ENCODE data around the gene AGBL2.

DNA sequence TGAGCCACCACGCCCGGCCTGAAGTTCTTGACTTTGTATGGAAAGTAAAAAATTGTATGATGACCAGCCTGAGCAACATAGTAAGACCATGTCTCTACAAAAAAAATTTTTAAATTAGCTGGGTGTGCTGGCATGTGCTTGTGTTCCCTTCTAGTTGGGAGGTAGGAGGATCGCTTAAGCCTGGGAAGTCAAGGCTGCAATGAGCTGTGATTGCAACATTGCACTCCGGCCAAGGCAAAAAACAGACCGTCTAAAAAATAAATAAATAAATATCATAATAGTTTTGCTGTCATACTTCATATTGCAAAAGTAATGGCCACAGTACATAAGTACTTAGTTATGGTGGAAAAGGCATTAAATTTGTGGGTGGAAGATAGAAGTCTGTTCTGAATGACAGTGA is 3.4 kb downstream of the AGBL2 start:
- TF ChIP-seq, protein P1, sequence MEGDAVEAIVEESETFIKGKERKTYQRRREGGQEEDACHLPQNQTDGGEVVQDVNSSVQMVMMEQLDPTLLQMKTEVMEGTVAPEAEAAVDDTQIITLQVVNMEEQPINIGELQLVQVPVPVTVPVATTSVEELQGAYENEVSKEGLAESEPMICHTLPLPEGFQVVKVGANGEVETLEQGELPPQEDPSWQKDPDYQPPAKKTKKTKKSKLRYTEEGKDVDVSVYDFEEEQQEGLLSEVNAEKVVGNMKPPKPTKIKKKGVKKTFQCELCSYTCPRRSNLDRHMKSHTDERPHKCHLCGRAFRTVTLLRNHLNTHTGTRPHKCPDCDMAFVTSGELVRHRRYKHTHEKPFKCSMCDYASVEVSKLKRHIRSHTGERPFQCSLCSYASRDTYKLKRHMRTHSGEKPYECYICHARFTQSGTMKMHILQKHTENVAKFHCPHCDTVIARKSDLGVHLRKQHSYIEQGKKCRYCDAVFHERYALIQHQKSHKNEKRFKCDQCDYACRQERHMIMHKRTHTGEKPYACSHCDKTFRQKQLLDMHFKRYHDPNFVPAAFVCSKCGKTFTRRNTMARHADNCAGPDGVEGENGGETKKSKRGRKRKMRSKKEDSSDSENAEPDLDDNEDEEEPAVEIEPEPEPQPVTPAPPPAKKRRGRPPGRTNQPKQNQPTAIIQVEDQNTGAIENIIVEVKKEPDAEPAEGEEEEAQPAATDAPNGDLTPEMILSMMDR (IDR thresholded peaks at IDR 0.05), result no peak
- TF ChIP-seq POLR2A (IDR thresholded peaks at IDR 0.05) (no peak), EP300 (IDR thresholded peaks at IDR 0.05) (no peak), POLR2AphosphoS5 (IDR thresholded peaks at IDR 0.05) (no peak)

Measured in suprapubic skin (tissue), 4 donors.